HepG2 (cell line): ENCODE measurements around the gene MYH7B. TPM values are rescaled to one million over a fixed set of nuclear protein-coding genes. Genes with fewer than 3 reads are reported as not detected.

Source experiments
- CCDC6 ChIP-seq: sonication (generic); formaldehyde crosslinking; IDR thresholded peaks from 2 replicates; pipeline ENCODE4 v1.8.1; 2022; ENCODE audit warnings: mild to moderate bottlenecking, missing genetic modification reagents, moderate library complexity
- NKX3-1 ChIP-seq: sonication (generic); formaldehyde crosslinking; IDR thresholded peaks from 2 replicates; pipeline ENCODE4 v1.5.0; 2020; ENCODE audit warnings: missing genetic modification reagents
- NONO ChIP-seq, 2 experiments: fragments of 450-650 bp in 1 of 2; sonication (generic) in 1 of 2; formaldehyde crosslinking in 1 of 2; IDR thresholded peaks in 1 of 2; conservative IDR thresholded peaks in 1 of 2; 2 replicates each; pipeline versions ENCODE4 v1.6.1 to v1.8.0; 2017 to 2022; ENCODE audit warnings: mild to moderate bottlenecking in 1 of 2, missing genetic modification reagents in 1 of 2, moderate library complexity in 1 of 2
- RFXAP ChIP-seq: sonication (generic); formaldehyde crosslinking; IDR thresholded peaks from 2 replicates; pipeline ENCODE4 v1.4.0; 2020; ENCODE audit warnings: missing genetic modification reagents, borderline replicate concordance
- SOX6 ChIP-seq, 2 experiments: fragments of 450-650 bp in 1 of 2; sonication (generic) in 1 of 2; formaldehyde crosslinking in 1 of 2; IDR thresholded peaks; 2 replicates each; pipeline versions ENCODE4 v1.4.0 to v1.6.1; 2017 to 2020; ENCODE audit warnings: antibody characterized with exemption in 1 of 2, mild to moderate bottlenecking in 1 of 2, missing genetic modification reagents in 1 of 2
- SRSF9 ChIP-seq: fragments of 200-400 bp; formaldehyde crosslinking; IDR thresholded peaks from 2 replicates; pipeline ENCODE4 v1.6.1; 2018; ENCODE audit warnings: borderline replicate concordance, mild to moderate bottlenecking, low read depth, low read length; ENCODE audit not compliant: insufficient read depth, poor library complexity, severe bottlenecking
- TCF12 ChIP-seq, 2 experiments: fragments of 450-650 bp in 1 of 2; sonication (generic) in 1 of 2; formaldehyde crosslinking in 1 of 2; IDR thresholded peaks; 2 replicates each; pipeline versions ENCODE4 v1.6.1 to v1.8.0; 2017 to 2022; ENCODE audit warnings: antibody characterized with exemption in 1 of 2, mild to moderate bottlenecking in 1 of 2, missing genetic modification reagents in 1 of 2, moderate library complexity in 1 of 2
- U2AF2 ChIP-seq: fragments of 200-400 bp; formaldehyde crosslinking; IDR thresholded peaks from 2 replicates; pipeline ENCODE4 v1.6.1; 2017; ENCODE audit warnings: low read depth, mild to moderate bottlenecking, low read length
- ZKSCAN8 ChIP-seq: IDR thresholded peaks from 2 replicates; pipeline ENCODE4 v1.6.1; 2016; ENCODE audit warnings: borderline replicate concordance, missing genetic modification reagents, missing compliant biosample characterization
- ZMYM4 ChIP-seq: sonication (generic); formaldehyde crosslinking; IDR thresholded peaks from 2 replicates; pipeline ENCODE4 v1.8.1; 2023; ENCODE audit warnings: mild to moderate bottlenecking, missing genetic modification reagents
- ZNF224 ChIP-seq: sonication (generic); formaldehyde crosslinking; IDR thresholded peaks from 2 replicates; pipeline ENCODE4 v1.5.0; 2020; ENCODE audit warnings: mild to moderate bottlenecking, missing genetic modification reagents
- ZNF251 ChIP-seq: sonication (generic); formaldehyde crosslinking; IDR thresholded peaks from 2 replicates; pipeline ENCODE4 v1.9.0; 2021; ENCODE audit warnings: mild to moderate bottlenecking, missing genetic modification reagents
- ZNF3 ChIP-seq: IDR thresholded peaks from 2 replicates; pipeline ENCODE4 v1.7.0; 2017; ENCODE audit warnings: inconsistent platforms
- ZNF326 ChIP-seq: sonication (generic); formaldehyde crosslinking; IDR thresholded peaks from 2 replicates; pipeline ENCODE4 v1.4.0; 2020; ENCODE audit warnings: missing genetic modification reagents, borderline replicate concordance
- ZNF546 ChIP-seq: sonication (generic); formaldehyde crosslinking; conservative IDR thresholded peaks from 2 replicates; pipeline ENCODE4 v1.8.1; 2023; ENCODE audit warnings: mild to moderate bottlenecking, missing genetic modification reagents
- ZNF563 ChIP-seq: sonication (generic); formaldehyde crosslinking; IDR thresholded peaks from 2 replicates; pipeline ENCODE4 v1.8.0; 2022; ENCODE audit warnings: mild to moderate bottlenecking, moderate library complexity, missing genetic modification reagents
- ZNF577 ChIP-seq: sonication (generic); formaldehyde crosslinking; IDR thresholded peaks from 2 replicates; pipeline ENCODE4 v1.4.0; 2020; ENCODE audit warnings: mild to moderate bottlenecking, low read depth, missing genetic modification reagents, borderline replicate concordance
- ZNF660 ChIP-seq: sonication (generic); formaldehyde crosslinking; IDR thresholded peaks from 2 replicates; pipeline ENCODE4 v1.5.1; 2020; ENCODE audit warnings: mild to moderate bottlenecking, low read depth, missing genetic modification reagents, borderline replicate concordance
- ZNF709 ChIP-seq: sonication (generic); formaldehyde crosslinking; IDR thresholded peaks from 2 replicates; pipeline ENCODE4 v1.5.0; 2020; ENCODE audit warnings: mild to moderate bottlenecking, missing genetic modification reagents
- ZNF792 ChIP-seq: IDR thresholded peaks from 2 replicates; pipeline ENCODE4 v1.6.1; 2016
- ZSCAN9 ChIP-seq: IDR thresholded peaks from 2 replicates; pipeline ENCODE4 v1.6.1; 2016; ENCODE audit warnings: borderline replicate concordance
- polyA plus RNA-seq, 8 experiments: library from polyadenylated mRNA; depleted of rRNA in 3 of 8; stranded (reverse) in 7 of 8; unstranded in 1 of 8; fragments of >200 nt; fragmentation: Illumina TruSeq in 4 of 8; extraction: Trizol in 4 of 8; gene quantifications; 2 replicates each; pipeline versions ENCODE4 v1.2.1 to v1.2.3, GENCODE V29; 2011 to 2016; ENCODE audit warnings: low read depth in 4 of 8, missing spikeins in 1 of 8, mixed read lengths in 1 of 8; ENCODE audit not compliant: insufficient read depth in 1 of 8
- total RNA-seq, 5 experiments: library from RNA; depleted of rRNA; stranded (reverse); fragments of >200 nt; fragmentation: Illumina TruSeq; extraction: Trizol; gene quantifications; 2 replicates each; pipeline ENCODE4 v1.2.3, GENCODE V29; 2016; ENCODE audit warnings: low read depth in 1 of 5
- TF ChIP-seq, protein P1 (sequence below): sonication (generic); formaldehyde crosslinking; IDR thresholded peaks from 2 replicates; pipeline ENCODE4 v1.8.0; 2022; ENCODE audit warnings: missing genetic modification reagents, mild to moderate bottlenecking, moderate library complexity, borderline replicate concordance
- TF ChIP-seq, protein P2 (sequence below): sonication (generic); formaldehyde crosslinking; IDR thresholded peaks from 2 replicates; pipeline ENCODE4 v1.4.0; 2020; ENCODE audit warnings: missing genetic modification reagents, borderline replicate concordance

Gene MYH7B
- total and polyA plus RNA-seq, 2 of the 13 experiments (the other 11 are each of a cell fraction or from before 2014, with no cell fraction given) = 0.05 to 0.20 TPM

DNA sequence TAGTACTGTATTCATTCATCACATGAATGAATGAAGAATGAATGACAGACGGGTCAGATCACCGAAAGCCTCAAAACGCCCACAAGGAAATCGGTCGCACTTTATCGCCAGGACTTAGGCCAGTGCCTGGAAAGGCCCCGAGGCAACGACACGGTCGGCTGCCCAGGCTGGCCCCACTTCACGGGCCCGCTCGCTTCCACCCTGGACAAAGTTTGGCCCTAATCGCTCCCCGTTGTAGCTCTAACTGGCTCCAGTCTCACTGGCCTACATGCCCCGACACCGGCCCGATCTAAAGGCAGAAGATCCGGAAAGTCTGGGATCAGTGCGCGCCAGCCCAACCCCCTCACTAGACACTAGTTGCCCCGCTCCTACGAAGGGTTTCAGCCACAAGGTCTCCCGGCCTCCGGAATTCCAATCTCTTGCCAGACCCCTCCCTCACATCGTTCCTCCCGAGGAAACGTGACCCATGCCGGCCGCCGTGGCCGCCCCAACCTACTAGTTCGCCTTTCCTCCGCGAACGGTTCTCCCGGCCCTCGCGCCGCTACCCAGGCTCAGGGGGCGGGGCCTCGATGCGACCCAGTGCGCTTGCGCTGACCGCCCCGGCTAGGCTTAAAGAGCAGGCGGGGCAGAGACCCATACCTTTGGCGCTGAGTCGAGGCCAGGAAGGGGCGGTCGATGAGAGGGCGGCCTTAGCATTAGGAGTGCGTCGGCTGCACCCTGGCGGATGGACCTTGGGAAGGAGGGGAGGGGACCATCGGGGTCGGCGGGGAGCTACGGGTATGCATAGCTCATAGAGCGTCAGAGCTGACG lies at the start of gene MYH7B, which contains the start of gene GSS (continued):
- TF ChIP-seq ZNF709 (peak; percentile 97), RFXAP (CRISPR knock-in tag) (peak; percentile 82; the same call in 1 of the 2 replicates), ZNF251 (no peak; the same call in 1 of the 2 replicates), CCDC6 (CRISPR knock-in tag) (peak; percentile 82), SRSF9 (no peak), ZNF792 (peak; percentile 97), ZNF660 (CRISPR knock-in tag) (peak; percentile 73; the same call in 1 of the 2 replicates), ZNF224 (CRISPR knock-in tag) (peak; percentile 97), ZNF546 (peak; percentile 99), SOX6 (IDR thresholded peaks at IDR 0.05) (no peak), SOX6 (CRISPR knock-in tag; IDR thresholded peaks at IDR 0.05) (peak; percentile 78), ZNF3 (CRISPR knock-in tag) (peak; percentile 96), TCF12 (IDR thresholded peaks at IDR 0.05) (no peak), TCF12 (CRISPR knock-in tag; IDR thresholded peaks at IDR 0.05) (no peak; the same call in 1 of the 2 replicates), ZNF563 (peak; percentile 90), ZMYM4 (CRISPR knock-in tag) (peak; percentile 99), NONO (IDR thresholded peaks at IDR 0.05) (no peak), NONO (CRISPR knock-in tag; conservative IDR thresholded peaks at IDR 0.05) (peak; percentile 100), U2AF2 (no peak), ZKSCAN8 (CRISPR knock-in tag) (no peak; the same call in 1 of the 2 replicates), ZSCAN9 (CRISPR knock-in tag) (peak; percentile 88), NKX3-1 (peak; percentile 66), ZNF577 (CRISPR knock-in tag) (peak; percentile 98), ZNF326 (CRISPR knock-in tag) (no peak)
- TF ChIP-seq, protein P1, sequence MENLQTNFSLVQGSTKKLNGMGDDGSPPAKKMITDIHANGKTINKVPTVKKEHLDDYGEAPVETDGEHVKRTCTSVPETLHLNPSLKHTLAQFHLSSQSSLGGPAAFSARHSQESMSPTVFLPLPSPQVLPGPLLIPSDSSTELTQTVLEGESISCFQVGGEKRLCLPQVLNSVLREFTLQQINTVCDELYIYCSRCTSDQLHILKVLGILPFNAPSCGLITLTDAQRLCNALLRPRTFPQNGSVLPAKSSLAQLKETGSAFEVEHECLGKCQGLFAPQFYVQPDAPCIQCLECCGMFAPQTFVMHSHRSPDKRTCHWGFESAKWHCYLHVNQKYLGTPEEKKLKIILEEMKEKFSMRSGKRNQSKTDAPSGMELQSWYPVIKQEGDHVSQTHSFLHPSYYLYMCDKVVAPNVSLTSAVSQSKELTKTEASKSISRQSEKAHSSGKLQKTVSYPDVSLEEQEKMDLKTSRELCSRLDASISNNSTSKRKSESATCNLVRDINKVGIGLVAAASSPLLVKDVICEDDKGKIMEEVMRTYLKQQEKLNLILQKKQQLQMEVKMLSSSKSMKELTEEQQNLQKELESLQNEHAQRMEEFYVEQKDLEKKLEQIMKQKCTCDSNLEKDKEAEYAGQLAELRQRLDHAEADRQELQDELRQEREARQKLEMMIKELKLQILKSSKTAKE (CRISPR knock-in tag) = peak; percentile 86; the same call in 1 of the 2 replicates
- TF ChIP-seq, protein P2, sequence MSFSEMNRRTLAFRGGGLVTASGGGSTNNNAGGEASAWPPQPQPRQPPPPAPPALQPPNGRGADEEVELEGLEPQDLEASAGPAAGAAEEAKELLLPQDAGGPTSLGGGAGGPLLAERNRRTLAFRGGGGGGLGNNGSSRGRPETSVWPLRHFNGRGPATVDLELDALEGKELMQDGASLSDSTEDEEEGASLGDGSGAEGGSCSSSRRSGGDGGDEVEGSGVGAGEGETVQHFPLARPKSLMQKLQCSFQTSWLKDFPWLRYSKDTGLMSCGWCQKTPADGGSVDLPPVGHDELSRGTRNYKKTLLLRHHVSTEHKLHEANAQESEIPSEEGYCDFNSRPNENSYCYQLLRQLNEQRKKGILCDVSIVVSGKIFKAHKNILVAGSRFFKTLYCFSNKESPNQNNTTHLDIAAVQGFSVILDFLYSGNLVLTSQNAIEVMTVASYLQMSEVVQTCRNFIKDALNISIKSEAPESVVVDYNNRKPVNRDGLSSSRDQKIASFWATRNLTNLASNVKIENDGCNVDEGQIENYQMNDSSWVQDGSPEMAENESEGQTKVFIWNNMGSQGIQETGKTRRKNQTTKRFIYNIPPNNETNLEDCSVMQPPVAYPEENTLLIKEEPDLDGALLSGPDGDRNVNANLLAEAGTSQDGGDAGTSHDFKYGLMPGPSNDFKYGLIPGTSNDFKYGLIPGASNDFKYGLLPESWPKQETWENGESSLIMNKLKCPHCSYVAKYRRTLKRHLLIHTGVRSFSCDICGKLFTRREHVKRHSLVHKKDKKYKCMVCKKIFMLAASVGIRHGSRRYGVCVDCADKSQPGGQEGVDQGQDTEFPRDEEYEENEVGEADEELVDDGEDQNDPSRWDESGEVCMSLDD (CRISPR knock-in tag) = no peak
